ENCODE results near the gene RLBP1.
A peak's percentile ranks its signal among the peaks of the same experiment; 100 is the strongest.

The RLBP1 gene

GRCh38 chr15:89177633-89178306 is 43.6 kb downstream of the RLBP1 start:
- DNase-seq: peak; percentile 78

- DNase-seq: no peak
Observed at GRCh38 chr15:89177116-89177515, 44.3 kb downstream of the RLBP1 start.

DNA sequence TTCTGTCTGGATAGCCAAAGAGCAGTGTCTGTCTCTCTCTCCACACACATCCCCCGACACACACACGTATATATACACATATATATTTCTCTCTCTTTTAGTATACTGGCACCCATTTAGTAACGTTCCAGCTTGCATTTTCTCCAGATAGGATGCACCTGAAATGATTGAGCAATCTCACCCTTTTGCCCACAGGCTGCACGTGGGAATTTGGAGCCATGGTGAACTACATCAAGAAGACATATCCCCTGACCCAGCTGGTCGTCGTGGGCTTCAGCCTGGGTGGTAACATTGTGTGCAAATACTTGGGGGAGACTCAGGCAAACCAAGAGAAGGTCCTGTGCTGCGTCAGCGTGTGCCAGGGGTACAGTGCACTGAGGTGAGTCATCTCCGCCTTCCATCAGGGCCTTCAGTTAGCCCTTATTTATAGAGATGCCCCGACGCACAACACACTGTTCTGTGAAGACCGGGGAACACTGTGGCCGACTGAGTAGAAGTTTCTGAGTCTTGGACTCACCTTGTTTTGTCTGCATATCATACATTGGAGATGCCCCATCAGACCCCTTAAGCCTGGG is 45.7 kb downstream of the RLBP1 start:
- no peak for DNase-seq

DNA sequence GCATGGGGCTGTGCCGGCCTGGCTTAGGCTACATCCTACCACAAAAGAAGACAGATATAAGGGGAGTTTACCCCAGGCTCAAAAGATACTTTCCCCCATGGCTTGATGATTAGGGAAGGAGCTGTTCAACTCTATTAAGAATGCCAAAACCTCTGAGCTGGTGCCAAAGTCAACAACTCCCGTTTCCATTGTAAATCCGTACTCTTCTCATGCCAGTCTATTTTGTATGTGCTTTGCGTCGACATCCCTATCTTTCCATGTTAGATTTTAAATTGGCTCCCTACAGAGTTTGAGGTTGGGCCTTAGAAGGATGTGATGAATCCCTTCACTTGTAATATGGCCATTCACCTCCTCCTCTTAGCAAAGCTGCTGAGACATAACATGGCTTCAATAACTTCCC is 46.9 kb downstream of the RLBP1 start:
- DNase-seq: no peak

- DNase-seq: no peak
Observed at GRCh38 chr15:89172921-89173320, 48.5 kb downstream of the RLBP1 start.

DNA sequence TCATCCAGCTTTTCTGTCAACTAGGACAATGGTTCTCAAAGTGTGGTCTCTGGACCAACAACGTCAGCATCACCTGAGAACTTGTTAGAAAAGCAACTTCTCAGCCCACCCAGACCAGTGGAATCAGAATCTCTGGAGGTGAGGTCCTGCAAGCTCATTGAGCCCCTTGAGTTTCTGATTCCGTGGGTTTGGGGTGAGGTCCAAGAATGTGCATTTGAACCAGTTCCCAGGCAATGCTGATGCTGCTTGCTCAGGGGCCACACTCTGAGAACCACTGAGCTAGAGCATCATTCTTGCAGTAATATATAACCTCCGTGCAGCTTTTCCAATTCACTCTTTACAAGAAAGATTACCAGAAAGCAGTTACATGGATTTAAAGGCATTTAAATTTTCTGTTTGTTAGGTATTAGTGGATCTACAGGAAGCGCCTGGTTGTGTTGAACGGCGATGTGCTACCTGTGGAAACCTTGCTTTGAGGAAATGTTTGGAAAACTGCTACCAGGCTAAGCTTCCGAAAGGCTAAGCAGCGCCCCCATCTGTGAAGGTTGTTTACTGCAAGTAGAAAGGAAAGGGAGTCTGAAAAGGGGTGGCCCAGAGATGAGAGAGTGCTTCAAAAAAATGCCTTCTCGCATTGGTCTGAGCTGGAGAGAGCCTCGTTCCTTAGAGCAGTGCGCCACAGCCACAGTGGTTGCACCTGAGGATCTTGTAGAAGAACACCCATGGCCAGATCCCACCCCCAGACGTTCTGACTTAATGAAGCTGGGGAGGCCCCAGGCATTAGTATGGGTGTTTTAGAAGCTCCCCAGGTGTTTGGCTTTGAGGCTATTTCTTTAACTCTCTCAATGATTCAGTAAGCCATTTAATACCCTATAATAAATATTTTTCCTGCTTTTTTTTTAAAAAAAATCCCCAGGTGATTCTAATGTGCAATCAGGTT is 50.0 kb downstream of the RLBP1 start:
- no peak for DNase-seq

- DNase-seq: no peak
Observed at GRCh38 chr15:89170364-89170763, 51.0 kb downstream of the RLBP1 start.

- no peak for DNase-seq
Observed at GRCh38 chr15:89168316-89168833, 53.0 kb downstream of the RLBP1 start.

DNA sequence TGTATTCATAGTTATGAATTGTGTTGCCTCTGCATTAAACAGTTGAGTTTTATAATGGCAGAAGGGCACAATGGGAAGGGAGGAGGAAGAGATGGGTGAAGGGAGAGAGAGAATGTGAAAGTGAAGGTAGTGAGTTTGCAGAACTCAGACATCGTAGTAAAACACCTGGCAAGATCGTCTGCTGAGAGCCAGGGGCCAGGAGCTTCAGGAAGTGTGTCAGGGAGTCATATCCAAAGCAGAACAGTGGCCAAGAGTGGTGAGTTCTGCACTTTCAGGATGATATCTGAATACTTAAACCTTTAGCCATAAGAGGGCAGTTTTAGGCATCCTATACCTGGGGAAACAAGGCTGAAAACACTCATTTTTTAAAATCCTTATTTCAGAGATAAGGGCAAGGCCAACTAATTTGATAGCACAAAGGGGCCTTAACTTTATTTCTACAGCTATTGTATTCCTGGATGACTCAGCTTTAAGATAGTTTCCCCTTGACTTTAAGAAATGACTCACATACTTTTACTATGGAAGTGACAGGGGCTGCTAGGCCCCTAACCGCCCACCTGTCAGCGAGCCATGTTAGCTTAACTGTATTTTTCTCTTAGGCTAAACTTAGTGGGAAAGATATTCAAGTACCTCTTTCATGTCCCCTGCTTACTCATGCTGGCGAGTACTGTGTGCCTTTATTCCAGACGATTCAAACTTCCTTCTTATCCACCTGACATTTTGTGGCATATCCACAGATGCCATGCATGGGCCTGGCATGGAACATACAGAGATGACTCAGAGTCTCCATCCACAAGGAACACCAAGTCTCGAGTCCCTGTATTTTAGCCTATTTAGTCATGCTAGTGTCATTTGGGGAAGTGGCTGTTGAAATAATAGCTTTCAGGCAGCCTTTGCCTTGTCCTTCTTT is 53.9 kb downstream of the RLBP1 start:
- DNase-seq: no peak

DNA sequence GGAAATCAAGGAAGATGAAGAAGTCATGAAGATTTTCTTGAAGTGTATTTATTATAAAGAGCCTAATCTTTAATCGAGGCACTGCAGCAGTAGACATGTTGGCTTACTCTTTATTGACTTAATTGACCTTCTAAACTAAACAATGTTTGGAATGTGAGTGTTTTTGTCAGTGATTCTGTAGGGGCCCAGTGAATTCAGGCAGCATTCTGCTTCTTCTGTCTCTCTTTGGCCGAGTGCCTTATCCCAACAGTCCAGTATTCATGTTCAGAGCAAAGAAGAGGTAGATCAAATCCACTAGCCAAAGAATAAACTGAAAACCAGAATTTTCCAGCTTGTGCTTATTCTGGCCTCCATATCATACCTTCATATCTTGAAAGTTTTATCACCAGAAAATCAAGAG is 55.7 kb downstream of the RLBP1 start:
- DNase-seq: no peak

GRCh38 chr15:89164712-89165211 is 56.6 kb downstream of the RLBP1 start:
- peak; percentile 42 for DNase-seq

GRCh38 chr15:89163271-89164055 is 57.9 kb downstream of the RLBP1 start:
- DNase-seq: no peak

DNA sequence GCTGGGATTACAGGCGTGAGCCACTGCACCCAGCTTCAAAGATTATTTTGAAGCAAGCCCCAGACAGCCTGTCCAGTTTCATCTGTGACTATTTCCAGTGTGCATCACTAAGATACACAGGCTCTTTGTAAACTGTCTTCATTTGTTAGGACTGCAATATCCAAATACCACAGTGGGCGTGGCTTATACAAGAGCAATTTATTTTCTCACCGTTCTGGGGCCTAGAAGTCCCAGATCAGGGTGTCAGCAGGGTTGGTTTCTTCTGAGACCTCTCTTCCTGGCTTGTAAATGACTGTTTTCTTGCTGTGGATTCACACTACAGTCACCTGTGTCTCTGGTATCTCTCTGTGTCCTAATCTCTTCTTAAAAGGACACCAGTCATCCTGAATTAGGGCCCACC is 59.7 kb downstream of the RLBP1 start:
- no peak for DNase-seq
